Stomach (tissue), 4 donors: ENCODE results near the gene MBNL2.

Source experiments
- EP300 ChIP-seq: sonication (generic); formaldehyde crosslinking; IDR thresholded peaks from one replicate; pipeline ENCODE4 v1.6.1; 2017; ENCODE audit warnings: antibody characterized with exemption
- POLR2A ChIP-seq, 4 donors: fragments of 450-650 bp; IDR thresholded peaks; one replicate each; pipeline ENCODE4 v1.6.1; 2016; ENCODE audit warnings: antibody characterized with exemption in 4 of 4, control low read depth in 2 of 4, mild to moderate bottlenecking in 1 of 4, moderate library complexity in 1 of 4

DNA sequence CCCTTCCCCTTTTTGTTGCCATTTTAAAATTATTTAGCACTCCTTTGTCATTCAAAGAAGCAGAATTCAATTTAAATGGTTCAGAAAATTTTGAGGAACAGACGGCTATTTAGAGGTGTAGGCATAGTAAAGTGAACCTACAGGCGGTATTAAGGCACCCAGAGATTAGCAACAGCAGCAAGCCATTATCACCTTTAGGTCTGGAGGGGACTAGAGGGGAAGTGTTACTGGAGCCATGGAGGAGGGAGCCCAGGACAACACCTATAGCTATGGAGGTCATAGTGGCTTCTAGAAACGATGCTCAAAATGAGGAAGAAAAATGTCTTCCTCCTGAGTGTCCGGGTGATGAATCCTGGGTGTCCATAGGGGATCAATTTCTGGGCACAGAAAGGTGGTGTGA, 25.8 kb upstream of the MBNL2 start:
- TF ChIP-seq EP300 (no peak), POLR2A (IDR thresholded peaks at IDR 0.05) (no peak)
